NCI-H1417 treated with DMSO at 0.1 percent for 48 hours (cell line): ENCODE results near the gene KCNE5.
"Not testable (repeated sequence)": the region's sequence is repeated elsewhere in the genome, so short reads cannot be mapped to it uniquely, and the experiment has no call there.

Experiments
- DNase-seq: peaks from one replicate; lab custom pipeline; 2025; lab: John Stamatoyannopoulos, UW

The KCNE5 gene

DNA sequence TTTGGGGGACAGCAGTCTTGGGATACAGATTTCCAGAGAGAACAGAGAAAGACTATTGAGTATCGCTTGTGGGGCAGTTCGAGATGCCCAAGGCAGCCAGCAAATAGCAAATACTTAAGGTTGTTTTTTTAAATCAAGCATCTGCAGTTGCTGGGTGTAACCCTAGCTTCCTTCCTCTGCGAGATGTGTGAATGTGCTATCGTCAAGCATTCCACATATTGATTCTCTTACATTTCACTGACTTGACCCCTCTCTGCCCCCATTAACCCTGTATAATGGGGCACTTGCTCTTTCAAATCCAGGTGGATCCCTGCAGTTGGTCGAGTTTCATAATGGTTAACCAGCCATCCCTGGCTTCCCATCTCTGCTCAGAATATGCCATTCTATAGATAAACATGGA, 23.5 kb downstream of the KCNE5 start:
- no peak for DNase-seq

DNA sequence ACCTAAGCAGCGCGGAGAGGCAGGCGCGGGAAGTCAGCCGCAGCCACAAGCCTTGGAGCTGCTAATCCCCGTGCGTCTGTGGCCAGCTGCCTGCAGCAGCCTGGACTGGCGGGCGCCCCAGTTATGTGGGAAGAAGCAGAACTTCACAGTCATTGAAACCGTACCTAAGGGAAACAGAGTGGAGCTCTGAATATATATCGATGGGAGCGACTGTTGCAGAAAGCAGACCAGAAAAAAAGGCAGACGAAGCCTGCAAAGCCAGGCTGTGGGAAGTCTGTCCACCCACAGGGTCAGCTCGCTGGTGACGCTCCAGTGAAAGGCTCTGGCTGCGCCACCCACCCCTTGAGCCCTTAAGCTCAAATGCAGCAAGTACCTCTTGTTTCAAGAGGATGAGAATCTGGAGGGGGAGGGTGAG, 24.7 kb downstream of the KCNE5 start:
- DNase-seq = no peak

DNA sequence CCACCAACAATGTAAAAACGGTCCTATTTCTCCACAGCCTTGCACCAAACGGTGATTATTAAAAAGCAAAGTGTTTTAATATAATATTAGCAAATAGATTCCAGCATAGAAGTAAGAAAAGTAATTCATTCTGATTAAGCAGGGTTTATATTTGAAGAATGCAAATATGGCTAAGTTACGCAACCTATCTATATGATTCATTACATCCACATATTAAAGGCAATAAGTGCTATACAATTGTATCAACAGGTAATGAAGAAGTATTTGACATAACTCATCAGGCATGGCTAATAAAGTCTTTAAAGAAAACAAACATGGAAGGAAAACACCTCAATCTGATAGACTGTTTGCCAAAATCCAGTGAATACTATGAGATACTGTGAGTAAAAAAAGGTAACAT, 29.0 kb downstream of the KCNE5 start:
- no peak for DNase-seq

DNA sequence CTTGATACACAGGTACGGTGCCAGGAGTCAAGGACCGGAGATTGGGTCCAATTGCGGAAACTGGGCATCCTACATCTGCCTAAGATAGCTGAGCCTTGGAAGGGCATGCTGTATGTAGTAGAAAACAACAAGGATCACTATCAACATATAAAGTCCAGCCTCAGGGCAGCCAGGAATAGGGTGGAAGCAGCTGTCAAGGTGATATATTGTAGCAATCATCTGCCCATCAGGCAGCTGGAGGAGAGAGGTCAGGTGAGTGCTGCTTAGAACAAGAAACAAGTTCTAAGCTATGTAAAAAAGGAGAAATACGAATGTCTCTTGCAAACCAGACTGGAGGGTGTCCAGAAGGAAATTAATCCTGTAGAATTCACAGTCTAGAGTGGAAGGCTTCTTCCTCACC, 34.8 kb downstream of the KCNE5 start:
- no peak for DNase-seq

DNA sequence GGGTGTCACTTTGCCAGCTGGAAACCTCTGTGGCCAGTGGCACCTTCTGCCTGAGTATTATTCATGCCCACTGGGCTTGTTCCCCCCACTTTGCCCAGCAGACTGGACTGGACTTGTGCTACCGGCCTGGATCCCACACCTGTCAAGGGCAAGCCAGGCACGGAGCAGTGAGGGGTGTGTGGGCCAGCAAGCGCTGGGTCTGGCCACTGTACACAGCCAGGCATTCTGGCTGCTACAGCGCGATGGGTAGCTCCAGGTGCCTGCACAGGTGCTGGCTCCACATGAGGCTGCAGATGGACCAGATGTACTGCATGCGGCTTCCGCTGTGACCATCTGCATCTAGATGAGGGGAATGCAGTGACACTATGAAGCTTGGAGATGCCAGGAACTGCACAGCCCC, 39.5 kb downstream of the KCNE5 start:
- no peak for DNase-seq

DNA sequence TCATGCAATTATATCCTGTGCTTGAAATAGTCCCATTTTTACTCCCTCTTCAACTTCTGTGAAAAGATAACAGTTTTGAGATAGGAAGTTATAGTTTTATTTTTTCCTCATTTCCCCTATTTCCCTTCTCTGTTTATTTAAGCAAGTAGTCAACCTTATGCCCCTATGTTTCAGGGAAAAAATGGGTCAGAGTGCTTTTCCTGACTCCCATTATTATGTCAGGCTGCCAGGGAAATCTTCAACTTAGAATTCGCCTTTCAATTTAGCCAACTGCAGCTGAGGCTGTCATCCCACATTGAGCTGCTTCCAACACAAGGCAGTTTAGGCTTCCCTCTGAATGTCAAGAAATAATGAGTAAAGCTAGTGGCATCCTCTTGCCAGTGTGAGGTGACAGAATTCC, 46.1 kb downstream of the KCNE5 start:
- DNase-seq = no peak

DNA sequence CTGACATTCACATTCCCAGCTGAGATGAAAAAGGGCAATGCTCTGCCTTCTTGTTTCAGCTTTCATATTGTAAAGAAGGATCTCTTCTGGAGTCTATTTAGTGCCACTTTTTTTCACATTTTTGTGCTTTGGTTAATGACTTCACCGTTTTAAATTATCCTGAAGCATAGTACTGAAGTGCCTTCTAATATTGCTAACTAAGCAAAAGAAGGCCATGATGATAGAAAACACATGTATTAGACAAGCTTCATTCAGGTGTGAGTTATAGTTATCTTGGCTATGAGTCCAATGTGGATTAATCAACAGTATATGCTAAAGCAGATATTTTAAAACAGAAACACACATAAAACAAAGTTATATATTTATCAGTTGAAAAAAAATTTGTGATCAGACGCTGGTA, 47.9 kb downstream of the KCNE5 start:
- no peak for DNase-seq

DNA sequence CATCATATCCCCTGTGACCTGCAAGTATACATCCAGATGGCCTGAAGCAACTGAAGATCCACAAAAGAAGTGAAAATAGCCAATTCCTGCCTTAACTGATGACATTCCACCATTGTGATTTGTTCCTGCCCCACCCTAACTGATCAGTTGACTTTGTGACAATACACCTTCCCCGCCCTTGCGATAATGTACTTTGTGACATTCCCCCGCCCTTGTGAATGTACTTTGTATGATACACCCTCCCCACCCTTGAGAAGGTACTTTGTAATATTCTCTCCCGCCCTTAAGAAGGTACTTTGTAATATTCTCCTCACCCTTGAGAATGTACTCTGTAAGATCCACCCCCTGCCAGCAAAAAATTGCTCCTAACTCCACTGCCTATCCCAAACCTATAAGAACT, 48.9 kb downstream of the KCNE5 start:
- DNase-seq = not testable (repeated sequence)
